ENCODE measurements around the gene MCRIP2.
"Not testable (repeated sequence)": the region's sequence is repeated elsewhere in the genome, so short reads cannot be mapped to it uniquely, and the experiment has no call there.

DNA sequence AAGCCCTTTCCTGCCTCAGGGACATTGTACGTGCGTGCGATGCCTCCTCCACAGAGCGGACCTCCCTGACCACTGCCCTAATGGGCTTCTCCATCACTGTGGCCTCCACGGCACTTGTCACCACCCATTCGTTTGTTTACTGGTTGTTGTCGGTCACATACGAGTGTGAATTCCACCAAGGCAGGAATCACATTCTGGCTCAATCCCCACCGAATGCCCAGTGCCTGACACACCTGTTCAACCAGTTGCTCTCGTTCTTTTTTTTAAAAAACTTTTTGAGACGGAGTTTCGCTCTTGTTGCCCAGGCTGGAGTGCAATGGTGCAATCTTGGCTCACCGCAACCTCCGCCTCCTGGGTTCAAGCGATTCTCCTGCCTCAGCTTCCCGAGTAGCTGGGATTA is 49.6 kb downstream of the MCRIP2 start:
- not testable (repeated sequence) for TF ChIP-seq RAD21 (IDR thresholded peaks at IDR 0.05); CTCF (IDR thresholded peaks at IDR 0.05; ENCODE audit: low read depth, low read length, missing input control); EGR1 (IDR thresholded peaks at IDR 0.05; ENCODE audit: low read depth in 2 of 2); GABPA (IDR thresholded peaks at IDR 0.05 in 1 of 2, conservative IDR thresholded peaks at IDR 0.05 in 1 of 2)
- TF ChIP-seq, protein P1, sequence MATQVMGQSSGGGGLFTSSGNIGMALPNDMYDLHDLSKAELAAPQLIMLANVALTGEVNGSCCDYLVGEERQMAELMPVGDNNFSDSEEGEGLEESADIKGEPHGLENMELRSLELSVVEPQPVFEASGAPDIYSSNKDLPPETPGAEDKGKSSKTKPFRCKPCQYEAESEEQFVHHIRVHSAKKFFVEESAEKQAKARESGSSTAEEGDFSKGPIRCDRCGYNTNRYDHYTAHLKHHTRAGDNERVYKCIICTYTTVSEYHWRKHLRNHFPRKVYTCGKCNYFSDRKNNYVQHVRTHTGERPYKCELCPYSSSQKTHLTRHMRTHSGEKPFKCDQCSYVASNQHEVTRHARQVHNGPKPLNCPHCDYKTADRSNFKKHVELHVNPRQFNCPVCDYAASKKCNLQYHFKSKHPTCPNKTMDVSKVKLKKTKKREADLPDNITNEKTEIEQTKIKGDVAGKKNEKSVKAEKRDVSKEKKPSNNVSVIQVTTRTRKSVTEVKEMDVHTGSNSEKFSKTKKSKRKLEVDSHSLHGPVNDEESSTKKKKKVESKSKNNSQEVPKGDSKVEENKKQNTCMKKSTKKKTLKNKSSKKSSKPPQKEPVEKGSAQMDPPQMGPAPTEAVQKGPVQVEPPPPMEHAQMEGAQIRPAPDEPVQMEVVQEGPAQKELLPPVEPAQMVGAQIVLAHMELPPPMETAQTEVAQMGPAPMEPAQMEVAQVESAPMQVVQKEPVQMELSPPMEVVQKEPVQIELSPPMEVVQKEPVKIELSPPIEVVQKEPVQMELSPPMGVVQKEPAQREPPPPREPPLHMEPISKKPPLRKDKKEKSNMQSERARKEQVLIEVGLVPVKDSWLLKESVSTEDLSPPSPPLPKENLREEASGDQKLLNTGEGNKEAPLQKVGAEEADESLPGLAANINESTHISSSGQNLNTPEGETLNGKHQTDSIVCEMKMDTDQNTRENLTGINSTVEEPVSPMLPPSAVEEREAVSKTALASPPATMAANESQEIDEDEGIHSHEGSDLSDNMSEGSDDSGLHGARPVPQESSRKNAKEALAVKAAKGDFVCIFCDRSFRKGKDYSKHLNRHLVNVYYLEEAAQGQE (IDR thresholded peaks at IDR 0.05): not testable (repeated sequence)
